HCT116 (cell line): Measurements from ENCODE around the gene VCAM1. TPM values are rescaled to one million over a fixed set of nuclear protein-coding genes. Genes with fewer than 3 reads are reported as not detected.

Source experiments
- ATAC-seq: fragments of 200-7000 bp; cut with Tn5 transposase; 2 replicates; pipeline ENCODE4 v1.9.1; 2020; ENCODE audit warnings: mild to moderate bottlenecking, moderate library complexity
- BruUV-seq: library from RNA; stranded (reverse); fragments of 400-500 nt; replicated peaks from 2 replicates; lab custom pipeline; 2021; lab: Mats Ljungman, UMichigan
- CTCF ChIA-PET: fragments of 300-600 bp; sonication (Branson Sonifier 250); formaldehyde crosslinking; loops from one replicate; lab custom pipeline; 2021; ENCODE audit warnings: antibody characterized with exemption; lab: Charles Lee
- POLR2A ChIA-PET: fragments of 300-600, 350-600 bp; sonication (Branson Sonifier 250); formaldehyde crosslinking; loops from one replicate; lab custom pipeline; 2021; ENCODE audit warnings: antibody characterized with exemption; lab: Charles Lee
- RAD21 ChIA-PET, 2 experiments: fragments of 300-600 bp; sonication (Branson Sonifier 250); formaldehyde crosslinking; loops; one replicate each; lab custom pipeline; 2023; ENCODE audit warnings: low total read pairs in 2 of 2; ENCODE audit not compliant: uncharacterized antibody in 2 of 2, unreplicated experiment in 2 of 2, low non-redundant PET in 1 of 2; lab: Charles Lee
- DNase-seq: peaks from one replicate; pipeline ENCODE4 v3.0.0-alpha.2; 2010; ENCODE audit warnings: low read depth, low spot score
- H2AFZ ChIP-seq: fragments of 200-600 bp; shearing (Covaris generic), sonication (generic); 2 replicates; pipeline ENCODE4 v1.6.1; 2017; ENCODE audit warnings: low read depth, mixed run types, mixed read lengths, antibody characterized with exemption, low read length; ENCODE audit not compliant: poor library complexity, severe bottlenecking
- H3K27ac ChIP-seq: 2 replicates; pipeline ENCODE4 v1.5.1; 2012; ENCODE audit warnings: low read depth, low read length
- H3K27me3 ChIP-seq: fragments of 200-600 bp; sonication (generic); 2 replicates; pipeline ENCODE4 v1.6.1; 2016; ENCODE audit warnings: mixed run types, low read length, mixed read lengths; ENCODE audit not compliant: insufficient read depth
- H3K36me3 ChIP-seq, 2 experiments: fragments of 200-500 bp in 1 of 2; fragments of 200-600 bp in 1 of 2; sonication (Bioruptor generic) in 1 of 2; sonication (generic) in 1 of 2; 2 replicates each; pipeline versions ENCODE4 v1.5.1 to v1.6.1; 2014 to 2016; ENCODE audit warnings: low read length in 2 of 2, inconsistent platforms in 1 of 2, mixed read lengths in 1 of 2, mixed run types in 1 of 2; ENCODE audit not compliant: insufficient read depth in 2 of 2, control insufficient read depth in 1 of 2
- H3K4me1 ChIP-seq, 2 experiments: fragments of 200-600 bp in 1 of 2; sonication (generic) in 1 of 2; 2 replicates each; pipeline versions ENCODE4 v1.5.1 to v1.6.1; 2012 to 2017; ENCODE audit warnings: low read length in 2 of 2, inconsistent platforms in 1 of 2, mild to moderate bottlenecking in 1 of 2, mixed read lengths in 1 of 2, mixed run types in 1 of 2, moderate library complexity in 1 of 2; ENCODE audit not compliant: insufficient read depth in 2 of 2, control insufficient read depth in 1 of 2
- H3K4me2 ChIP-seq: fragments of 200-600 bp; sonication (generic); 2 replicates; pipeline ENCODE4 v1.6.1; 2017; ENCODE audit warnings: mixed run types, low read length, mixed read lengths
- H3K4me3 ChIP-seq, 2 experiments: fragments of 200-600 bp in 1 of 2; sonication (generic) in 1 of 2; replicated peaks in 1 of 2; 2 replicates each; pipeline ENCODE4 v1.5.1; 2011 to 2016; ENCODE audit warnings: low read length in 2 of 2, control low read depth in 1 of 2, low read depth in 1 of 2, mild to moderate bottlenecking in 1 of 2, mixed read lengths in 1 of 2, mixed run types in 1 of 2
- H3K79me2 ChIP-seq: fragments of 200-600 bp; sonication (generic); 2 replicates; pipeline ENCODE4 v1.6.1; 2017; ENCODE audit warnings: mild to moderate bottlenecking, mixed run types, low read length, moderate library complexity, mixed read lengths; ENCODE audit not compliant: insufficient read depth
- H3K9ac ChIP-seq: fragments of 200-600 bp; sonication (generic); 2 replicates; pipeline ENCODE4 v1.6.1; 2016; ENCODE audit warnings: low read length, mixed read lengths
- H3K9me2 ChIP-seq: fragments of 200-600 bp; sonication (generic), shearing (Covaris generic); 2 replicates; pipeline ENCODE4 v1.6.1; 2017; ENCODE audit warnings: mixed run types, mild to moderate bottlenecking, moderate library complexity; ENCODE audit not compliant: insufficient read depth
- H3K9me3 ChIP-seq, 2 experiments: fragments of 200-500 bp in 1 of 2; fragments of 200-600 bp in 1 of 2; sonication (Bioruptor generic) in 1 of 2; sonication (generic) in 1 of 2; 2 replicates each; pipeline ENCODE4 v1.6.1; 2014 to 2017; ENCODE audit warnings: low read length in 2 of 2, mixed read lengths in 2 of 2, inconsistent platforms in 1 of 2, low read depth in 1 of 2, mild to moderate bottlenecking in 1 of 2, mixed run types in 1 of 2, moderate library complexity in 1 of 2; ENCODE audit not compliant: control insufficient read depth in 1 of 2, insufficient read depth in 1 of 2
- H4K20me1 ChIP-seq: fragments of 200-600 bp; sonication (generic), shearing (Covaris generic); 2 replicates; pipeline ENCODE4 v1.6.1; 2017; ENCODE audit warnings: mixed run types, mild to moderate bottlenecking, moderate library complexity; ENCODE audit not compliant: insufficient read depth
- CBX3 ChIP-seq: IDR thresholded peaks from 2 replicates; pipeline ENCODE4 v1.6.1; 2012; ENCODE audit warnings: low read depth
- CEBPB ChIP-seq: IDR thresholded peaks from 2 replicates; pipeline ENCODE4 v1.6.1; 2012; ENCODE audit warnings: low read depth
- EGR1 ChIP-seq: IDR thresholded peaks from 2 replicates; pipeline ENCODE4 v1.6.1; 2012; ENCODE audit warnings: low read depth
- ELF1 ChIP-seq: IDR thresholded peaks from 2 replicates; pipeline ENCODE4 v1.6.1; 2012; ENCODE audit warnings: low read depth, borderline replicate concordance
- EZH2 ChIP-seq: fragments of 200-600 bp; sonication (generic); IDR thresholded peaks from 2 replicates; pipeline ENCODE4 v1.6.1; 2017; ENCODE audit warnings: antibody characterized with exemption, mixed run types
- JUND ChIP-seq: IDR thresholded peaks from 2 replicates; pipeline ENCODE4 v1.6.1; 2012
- RAD21 ChIP-seq: IDR thresholded peaks from 2 replicates; pipeline ENCODE4 v1.6.1; 2012; ENCODE audit warnings: low read depth, mild to moderate bottlenecking
- SP1 ChIP-seq: IDR thresholded peaks from 2 replicates; pipeline ENCODE4 v1.6.1; 2012; ENCODE audit warnings: low read depth
- SRF ChIP-seq: IDR thresholded peaks from 2 replicates; pipeline ENCODE4 v1.6.1; 2012; ENCODE audit warnings: low read depth
- TCF7L2 ChIP-seq: IDR thresholded peaks from 2 replicates; pipeline ENCODE4 v1.7.0; 2011; ENCODE audit warnings: borderline replicate concordance, inconsistent platforms; ENCODE audit not compliant: insufficient read depth, insufficient read length; ENCODE audit errors: extremely low read depth
- YY1 ChIP-seq: IDR thresholded peaks from 2 replicates; pipeline ENCODE4 v1.6.1; 2011; ENCODE audit warnings: low read length, low read depth, moderate library complexity, mild to moderate bottlenecking; ENCODE audit not compliant: insufficient replicate concordance; ENCODE audit errors: extremely low read depth
- ZFX ChIP-seq: fragments of 450-650 bp; IDR thresholded peaks from 2 replicates; pipeline ENCODE4 v1.6.1; 2017
- intact Hi-C: fragments of 100-400 bp; cut with micrococcal nuclease; formaldehyde crosslinking; loops from 2 replicates; pipeline ENCODE4 v1.10.0; 2022
- total RNA-seq: library from RNA; stranded (reverse); gene quantifications from one replicate; pipeline ENCODE4 v1.2.1, GENCODE V29; 2021; ENCODE audit not compliant: unreplicated experiment
- TF ChIP-seq, protein P1 (sequence below): IDR thresholded peaks from 2 replicates; pipeline ENCODE4 v1.6.1; 2012
- TF ChIP-seq, protein P2 (sequence below), 3 experiments: fragments of 200-600 bp in 1 of 3; sonication (generic) in 1 of 3; IDR thresholded peaks in 2 of 3; conservative IDR thresholded peaks in 1 of 3; 2 replicates each; pipeline ENCODE4 v1.5.1; 2012 to 2017; ENCODE audit warnings: low read depth in 2 of 3, low read length in 2 of 3, antibody characterized with exemption in 1 of 3, borderline replicate concordance in 1 of 3, control low read depth in 1 of 3, mild to moderate bottlenecking in 1 of 3, mixed read lengths in 1 of 3, mixed run types in 1 of 3, moderate library complexity in 1 of 3; ENCODE audit not compliant: insufficient read depth in 1 of 3
- TF ChIP-seq, protein P3 (sequence below): IDR thresholded peaks from 2 replicates; pipeline ENCODE4 v1.6.1; 2012

Gene VCAM1
- total RNA-seq, 1 experiment from 2014 or later, result 0.17 TPM

DNA sequence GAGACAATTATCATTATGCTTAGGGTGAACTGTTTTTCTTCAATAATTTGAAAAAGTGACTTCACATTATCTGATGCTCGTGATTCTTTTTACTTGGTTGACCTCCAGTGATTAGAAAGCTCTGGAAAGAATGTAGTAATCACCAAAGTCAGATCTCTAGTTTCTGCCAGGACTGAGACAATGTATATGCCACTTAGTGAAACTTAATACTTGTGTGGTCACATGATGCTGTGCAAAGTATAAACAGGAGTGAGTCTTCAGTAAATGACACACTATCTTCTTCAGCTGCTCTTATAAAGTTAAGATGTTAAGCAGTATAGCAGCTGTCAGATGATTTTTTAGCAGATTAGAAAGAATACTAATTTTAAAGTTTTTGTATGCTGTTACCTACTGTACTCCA, 17.2 kb downstream of the VCAM1 start:
- no peaks in the 10 kb centered on the region for H3K79me2 ChIP-seq
- H3K27ac ChIP-seq, result no peak overlapping the region
- intact Hi-C loops, result no loop called here
- DNase-seq, result no peak
- no peaks in the 10 kb centered on the region for H3K9me3 ChIP-seq
- no peak overlapping the region for H3K4me3 ChIP-seq
- H3K9me2 ChIP-seq, result no peaks in the 10 kb centered on the region
- H3K27me3 ChIP-seq, result no peaks in the 10 kb centered on the region
- no TSS peak for BruUV-seq
- no peak overlapping the region for H3K4me2 ChIP-seq
- no peaks in the 10 kb centered on the region for H3K4me1 ChIP-seq
- ChIA-PET CTCF (no interaction called here), RAD21 (no interaction called here), POLR2A (no interaction called here)
- no peaks in the 10 kb centered on the region for H4K20me1 ChIP-seq
- no peak overlapping the region for H2AFZ ChIP-seq
- no peak for ATAC-seq
- H3K9ac ChIP-seq, result no peak overlapping the region
- TF ChIP-seq, protein P1, sequence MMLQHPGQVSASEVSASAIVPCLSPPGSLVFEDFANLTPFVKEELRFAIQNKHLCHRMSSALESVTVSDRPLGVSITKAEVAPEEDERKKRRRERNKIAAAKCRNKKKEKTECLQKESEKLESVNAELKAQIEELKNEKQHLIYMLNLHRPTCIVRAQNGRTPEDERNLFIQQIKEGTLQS, result no peak
- TF ChIP-seq RAD21 (no peak), YY1 (no peak), ZFX (no peak), JUND (no peak), EGR1 (no peak), CEBPB (no peak)
- TF ChIP-seq, protein P2, sequence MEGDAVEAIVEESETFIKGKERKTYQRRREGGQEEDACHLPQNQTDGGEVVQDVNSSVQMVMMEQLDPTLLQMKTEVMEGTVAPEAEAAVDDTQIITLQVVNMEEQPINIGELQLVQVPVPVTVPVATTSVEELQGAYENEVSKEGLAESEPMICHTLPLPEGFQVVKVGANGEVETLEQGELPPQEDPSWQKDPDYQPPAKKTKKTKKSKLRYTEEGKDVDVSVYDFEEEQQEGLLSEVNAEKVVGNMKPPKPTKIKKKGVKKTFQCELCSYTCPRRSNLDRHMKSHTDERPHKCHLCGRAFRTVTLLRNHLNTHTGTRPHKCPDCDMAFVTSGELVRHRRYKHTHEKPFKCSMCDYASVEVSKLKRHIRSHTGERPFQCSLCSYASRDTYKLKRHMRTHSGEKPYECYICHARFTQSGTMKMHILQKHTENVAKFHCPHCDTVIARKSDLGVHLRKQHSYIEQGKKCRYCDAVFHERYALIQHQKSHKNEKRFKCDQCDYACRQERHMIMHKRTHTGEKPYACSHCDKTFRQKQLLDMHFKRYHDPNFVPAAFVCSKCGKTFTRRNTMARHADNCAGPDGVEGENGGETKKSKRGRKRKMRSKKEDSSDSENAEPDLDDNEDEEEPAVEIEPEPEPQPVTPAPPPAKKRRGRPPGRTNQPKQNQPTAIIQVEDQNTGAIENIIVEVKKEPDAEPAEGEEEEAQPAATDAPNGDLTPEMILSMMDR (IDR thresholded peaks at IDR 0.05 in 2 of 3, conservative IDR thresholded peaks at IDR 0.05 in 1 of 3; ENCODE audit: borderline replicate concordance in 1 of 3, insufficient read depth in 1 of 3, low read depth in 2 of 3, low read length in 2 of 3), result no peak
- TF ChIP-seq, protein P3, sequence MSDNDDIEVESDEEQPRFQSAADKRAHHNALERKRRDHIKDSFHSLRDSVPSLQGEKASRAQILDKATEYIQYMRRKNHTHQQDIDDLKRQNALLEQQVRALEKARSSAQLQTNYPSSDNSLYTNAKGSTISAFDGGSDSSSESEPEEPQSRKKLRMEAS, result no peak
- no peaks in the 10 kb centered on the region for H3K36me3 ChIP-seq

DNA sequence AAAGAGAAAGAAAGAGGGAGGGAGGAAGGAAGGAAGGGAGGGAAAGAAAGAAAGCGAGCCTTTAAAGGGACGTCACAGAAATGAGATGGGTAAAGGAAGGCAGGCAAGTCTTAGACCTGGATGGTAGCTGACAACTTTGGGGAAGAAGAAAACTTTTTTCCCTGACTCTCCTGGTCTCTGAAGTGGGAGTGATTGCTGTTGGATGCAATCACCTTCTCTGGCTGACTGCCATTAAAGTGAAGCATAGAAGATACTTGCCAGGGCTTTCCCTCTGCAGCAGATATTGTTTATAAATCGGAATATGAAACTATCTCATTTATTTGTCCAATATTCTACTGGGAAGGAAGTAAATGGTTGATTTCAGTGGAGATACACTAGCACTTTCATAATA, 27.0 kb downstream of the VCAM1 start:
- ATAC-seq (no peak), DNase-seq (no peak)
- H4K20me1 ChIP-seq, result no peaks in the 10 kb centered on the region
- H3K4me3 ChIP-seq, result no peak overlapping the region
- H2AFZ ChIP-seq, result no peak overlapping the region
- ChIA-PET CTCF (no interaction called here), POLR2A (no interaction called here), RAD21 (no interaction called here)
- H3K27me3 ChIP-seq, result no peaks in the 10 kb centered on the region
- H3K4me1 ChIP-seq, result no peaks in the 10 kb centered on the region
- H3K79me2 ChIP-seq, result no peaks in the 10 kb centered on the region
- no peak overlapping the region for H3K27ac ChIP-seq
- no peak overlapping the region for H3K4me2 ChIP-seq
- H3K9me3 ChIP-seq, result no peaks in the 10 kb centered on the region
- no peaks in the 10 kb centered on the region for H3K9me2 ChIP-seq
- BruUV-seq, result no TSS peak
- H3K36me3 ChIP-seq, result no peaks in the 10 kb centered on the region
- intact Hi-C loops, result no loop called here
- H3K9ac ChIP-seq, result no peak overlapping the region
- no peak for TF ChIP-seq RAD21
- TF ChIP-seq SP1, result no peak
- TF ChIP-seq SRF, result no peak
- TF ChIP-seq, protein P2 (IDR thresholded peaks at IDR 0.05 in 2 of 3, conservative IDR thresholded peaks at IDR 0.05 in 1 of 3; ENCODE audit: borderline replicate concordance in 1 of 3, insufficient read depth in 1 of 3, low read depth in 2 of 3, low read length in 2 of 3), result no peak
- no peak for TF ChIP-seq EGR1
- no peak for TF ChIP-seq TCF7L2
- no peak for TF ChIP-seq ELF1
- no peak for TF ChIP-seq EZH2
- TF ChIP-seq CBX3, result no peak
